Gastrocnemius medialis (tissue), 4 donors: ENCODE results near the gene MS4A15. TPM values are rescaled to one million over a fixed set of nuclear protein-coding genes. Genes with fewer than 3 reads are reported as not detected.

Experiments used
- ATAC-seq, 2 donors: fragments of 150-250 bp; one replicate each; pipeline ENCODE4 v1.9.1; 2016
- DNase-seq, 2 donors: peaks; one replicate each; pipeline ENCODE4 v3.0.0-alpha.2; 2019
- H3K27ac ChIP-seq, 4 donors: fragments of 200-600 bp; sonication (generic); 1 replicate in 1 of 4; 2 replicates in 3 of 4; pipeline ENCODE4 v1.5.1; 2016 to 2018; ENCODE audit warnings: mild to moderate bottlenecking in 2 of 4, moderate library complexity in 1 of 4
- H3K27me3 ChIP-seq, 3 donors: fragments of 200-600 bp; sonication (generic) in 2 of 3; 1 replicate in 1 of 3; 2 replicates in 2 of 3; pipeline versions ENCODE4 v1.5.1 to v1.6.0; 2016 to 2019; ENCODE audit warnings: mild to moderate bottlenecking in 1 of 3, moderate library complexity in 1 of 3
- H3K36me3 ChIP-seq, 2 donors: fragments of 200-600 bp; sonication (generic) in 1 of 2; one replicate each; pipeline ENCODE4 v1.5.1; 2017 to 2018
- H3K4me1 ChIP-seq, 2 donors: fragments of 200-600 bp; sonication (generic) in 1 of 2; one replicate each; pipeline ENCODE4 v1.5.1; 2016 to 2017; ENCODE audit warnings: mild to moderate bottlenecking in 2 of 2
- H3K4me3 ChIP-seq, 4 donors: fragments of 200-600 bp; sonication (generic) in 3 of 4; 1 replicate in 1 of 4; 2 replicates in 3 of 4; pipeline ENCODE4 v1.5.1; 2016 to 2019; ENCODE audit warnings: mild to moderate bottlenecking in 2 of 4
- H3K9me3 ChIP-seq, 3 donors: fragments of 200-600 bp; sonication (generic) in 2 of 3; 1 replicate in 1 of 3; 2 replicates in 2 of 3; pipeline ENCODE4 v1.5.1; 2016 to 2019
- POLR2A ChIP-seq, 2 donors: fragments of 450-650 bp; IDR thresholded peaks; one replicate each; pipeline ENCODE4 v1.6.1; 2017; ENCODE audit warnings: antibody characterized with exemption in 2 of 2, mild to moderate bottlenecking in 2 of 2, moderate library complexity in 2 of 2
- in situ Hi-C, 4 donors: fragments of 200-750 bp; cut with MboI; loops; one replicate each; pipeline versions ENCODE4 v1.15.0 to v1.8.0; 2017; ENCODE audit warnings: low sequenced_read_pairs in 4 of 4
- intact Hi-C: fragments of 100-400 bp; cut with DNase I; formaldehyde crosslinking; loops from one replicate; pipeline ENCODE4 v1.15.1; 2023; ENCODE audit warnings: low total_unique reads
- total RNA-seq, 4 donors: library from RNA; depleted of rRNA; stranded (reverse); fragments of >200 nt; gene quantifications; one replicate each; pipeline versions ENCODE4 v1.1.0 to v1.2.3, GENCODE V29; 2016
- TF ChIP-seq, protein P1 (sequence below), 5 experiments: fragments of 450-650 bp in 3 of 5; fragments of 200-600 bp in 2 of 5; sonication (generic) in 2 of 5; IDR thresholded peaks in 4 of 5; conservative IDR thresholded peaks in 1 of 5; 1 replicate in 4 of 5; 2 replicates in 1 of 5; pipeline ENCODE4 v1.5.1; 2016 to 2019; ENCODE audit warnings: antibody characterized with exemption in 5 of 5, mild to moderate bottlenecking in 3 of 5, moderate library complexity in 3 of 5

MS4A15 gene
- total RNA-seq, 4 donors from 2014 or later, result not detected

GRCh38 chr11:60763692-60764369, 7.2 kb downstream of the MS4A15 start:
- no peak for ATAC-seq
- Histone ChIP-seq H3K4me1 (peaks cover 6 to 14% of the 10 kb centered on the region in 2 donors), H3K27me3 (peaks cover 0 to 5% (median 0%) of the 10 kb centered on the region in 3 donors), H3K4me3 (no peak overlapping the region), H3K9me3 (no peaks in the 10 kb centered on the region), H3K36me3 (no peaks in the 10 kb centered on the region), H3K27ac (no peak overlapping the region)
- no peak for DNase-seq
- intact Hi-C loops, result no loop called here
- no peak for TF ChIP-seq POLR2A (IDR thresholded peaks at IDR 0.05)
- TF ChIP-seq, protein P1, sequence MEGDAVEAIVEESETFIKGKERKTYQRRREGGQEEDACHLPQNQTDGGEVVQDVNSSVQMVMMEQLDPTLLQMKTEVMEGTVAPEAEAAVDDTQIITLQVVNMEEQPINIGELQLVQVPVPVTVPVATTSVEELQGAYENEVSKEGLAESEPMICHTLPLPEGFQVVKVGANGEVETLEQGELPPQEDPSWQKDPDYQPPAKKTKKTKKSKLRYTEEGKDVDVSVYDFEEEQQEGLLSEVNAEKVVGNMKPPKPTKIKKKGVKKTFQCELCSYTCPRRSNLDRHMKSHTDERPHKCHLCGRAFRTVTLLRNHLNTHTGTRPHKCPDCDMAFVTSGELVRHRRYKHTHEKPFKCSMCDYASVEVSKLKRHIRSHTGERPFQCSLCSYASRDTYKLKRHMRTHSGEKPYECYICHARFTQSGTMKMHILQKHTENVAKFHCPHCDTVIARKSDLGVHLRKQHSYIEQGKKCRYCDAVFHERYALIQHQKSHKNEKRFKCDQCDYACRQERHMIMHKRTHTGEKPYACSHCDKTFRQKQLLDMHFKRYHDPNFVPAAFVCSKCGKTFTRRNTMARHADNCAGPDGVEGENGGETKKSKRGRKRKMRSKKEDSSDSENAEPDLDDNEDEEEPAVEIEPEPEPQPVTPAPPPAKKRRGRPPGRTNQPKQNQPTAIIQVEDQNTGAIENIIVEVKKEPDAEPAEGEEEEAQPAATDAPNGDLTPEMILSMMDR (IDR thresholded peaks at IDR 0.05 in 4 of 5, conservative IDR thresholded peaks at IDR 0.05 in 1 of 5), result no peak
- in situ Hi-C loops, result no loop called here

DNA sequence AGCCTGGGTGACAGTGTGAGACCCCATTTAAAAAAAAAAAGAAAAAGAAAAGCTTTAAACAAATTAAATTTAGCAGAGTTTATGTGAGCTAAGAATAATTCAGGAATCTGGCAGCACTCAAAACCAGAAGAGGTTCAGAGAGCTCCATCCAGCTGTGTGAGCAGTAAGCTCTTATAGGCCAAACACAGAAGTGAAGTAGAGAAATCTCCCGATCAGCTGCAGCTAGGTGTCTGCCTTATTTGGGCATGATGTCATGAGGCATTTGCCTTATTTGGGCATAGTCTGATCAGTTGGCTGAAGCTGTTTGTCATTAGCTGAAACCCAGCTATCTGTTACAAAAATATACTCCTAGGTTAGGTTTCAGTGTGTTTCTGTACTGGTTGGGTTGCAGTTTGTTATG, 8.2 kb downstream of the MS4A15 start:
- DNase-seq (no peak), ATAC-seq (no peak)
- intact Hi-C loops (no loop called here), in situ Hi-C loops (no loop called here)
- Histone ChIP-seq H3K27me3 (peaks cover 0 to 5% (median 0%) of the 10 kb centered on the region in 3 donors), H3K4me3 (no peak overlapping the region), H3K9me3 (no peaks in the 10 kb centered on the region), H3K4me1 (peaks cover 6 to 14% of the 10 kb centered on the region in 2 donors), H3K36me3 (no peaks in the 10 kb centered on the region), H3K27ac (no peak overlapping the region)
- TF ChIP-seq, protein P1 (IDR thresholded peaks at IDR 0.05 in 4 of 5, conservative IDR thresholded peaks at IDR 0.05 in 1 of 5), result no peak
- TF ChIP-seq POLR2A (IDR thresholded peaks at IDR 0.05), result no peak

DNA sequence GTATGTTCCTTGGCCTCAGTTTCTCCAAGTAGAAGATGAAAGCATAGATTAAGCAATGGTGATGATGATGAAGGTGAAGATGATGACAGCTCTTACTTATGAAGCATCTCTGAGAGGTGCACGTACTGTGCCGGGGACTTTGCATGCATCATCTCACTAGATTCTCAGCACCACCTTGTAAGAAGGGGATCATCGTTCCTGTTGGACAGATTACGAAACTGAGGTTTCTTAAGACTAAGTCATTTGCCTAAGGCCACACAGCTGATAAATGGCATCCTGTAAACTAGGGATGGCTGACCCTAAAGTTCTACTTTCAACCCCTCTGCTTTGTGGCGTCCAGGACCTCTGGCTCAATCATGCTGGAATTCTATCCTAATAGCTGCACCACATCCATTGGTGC, 8.7 kb downstream of the MS4A15 start:
- in situ Hi-C loops, result no loop called here
- TF ChIP-seq POLR2A (IDR thresholded peaks at IDR 0.05), result no peak
- TF ChIP-seq, protein P1 (IDR thresholded peaks at IDR 0.05 in 4 of 5, conservative IDR thresholded peaks at IDR 0.05 in 1 of 5), result no peak
- ATAC-seq (no peak), DNase-seq (no peak)
- Histone ChIP-seq H3K36me3 (no peaks in the 10 kb centered on the region), H3K4me3 (no peak overlapping the region), H3K9me3 (no peaks in the 10 kb centered on the region), H3K27ac (no peak overlapping the region), H3K4me1 (peaks cover 6 to 14% of the 10 kb centered on the region in 2 donors), H3K27me3 (peaks cover 0 to 5% (median 0%) of the 10 kb centered on the region in 3 donors)
- intact Hi-C loops, result no loop called here

- intact Hi-C loops (no loop called here), in situ Hi-C loops (no loop called here)
- TF ChIP-seq, protein P1 (IDR thresholded peaks at IDR 0.05 in 4 of 5, conservative IDR thresholded peaks at IDR 0.05 in 1 of 5), result no peak
- no peak for TF ChIP-seq POLR2A (IDR thresholded peaks at IDR 0.05)
- H3K4me1 ChIP-seq, result peaks cover 4 to 12% of the 10 kb centered on the region in 2 donors
- no peak overlapping the region for H3K4me3 ChIP-seq
- DNase-seq (no peak), ATAC-seq (no peak)
- no peaks in the 10 kb centered on the region for H3K9me3 ChIP-seq
- H3K36me3 ChIP-seq, result no peaks in the 10 kb centered on the region
- H3K27ac ChIP-seq, result no peak overlapping the region
- peaks cover 0 to 5% (median 0%) of the 10 kb centered on the region in 3 donors for H3K27me3 ChIP-seq
Observed at GRCh38 chr11:60766547-60766946, 9.9 kb downstream of the MS4A15 start.
